Neuronal stem cell (in vitro differentiated cells): ENCODE measurements around the gene PHACTR3.

Experiments
- DNase-seq: peaks from one replicate; pipeline ENCODE4 v3.0.0-alpha.2; 2013; ENCODE audit warnings: low spot score
- H2AFZ ChIP-seq: one replicate; pipeline ENCODE4 v1.6.1; 2013; ENCODE audit warnings: mild to moderate bottlenecking, low read length, inconsistent platforms
- H2AK5ac ChIP-seq: 2 replicates; pipeline ENCODE4 v1.6.1; 2013; ENCODE audit warnings: low read depth, mild to moderate bottlenecking, inconsistent platforms, low read length, moderate library complexity, mixed read lengths
- H2BK120ac ChIP-seq: 2 replicates; pipeline ENCODE4 v1.6.1; 2013; ENCODE audit warnings: low read depth, mild to moderate bottlenecking, inconsistent platforms, low read length, moderate library complexity, mixed read lengths
- H2BK12ac ChIP-seq: one replicate; pipeline ENCODE4 v1.6.1; 2013; ENCODE audit warnings: low read length, inconsistent platforms
- H2BK15ac ChIP-seq: 2 replicates; pipeline ENCODE4 v1.6.1; 2013; ENCODE audit warnings: mild to moderate bottlenecking, low read length, inconsistent platforms, mixed read lengths
- H2BK5ac ChIP-seq: one replicate; pipeline ENCODE4 v1.6.1; 2013; ENCODE audit warnings: inconsistent platforms, mild to moderate bottlenecking, low read length, moderate library complexity
- H3K14ac ChIP-seq: one replicate; pipeline ENCODE4 v1.6.1; 2013; ENCODE audit warnings: low read length, inconsistent platforms
- H3K18ac ChIP-seq: 2 replicates; pipeline ENCODE4 v1.6.1; 2013; ENCODE audit warnings: low read length, inconsistent platforms
- H3K23ac ChIP-seq: 2 replicates; pipeline ENCODE4 v1.6.1; 2013; ENCODE audit warnings: low read depth, mild to moderate bottlenecking, mixed read lengths, low read length, inconsistent platforms; ENCODE audit not compliant: poor library complexity
- H3K27ac ChIP-seq: replicated peaks from 3 replicates; pipeline ENCODE4 v1.5.1; 2013; ENCODE audit warnings: low read length, inconsistent platforms
- H3K27me3 ChIP-seq, 3 experiments: 2 replicates each; pipeline ENCODE4 v1.6.1; 2013; ENCODE audit warnings: low read length in 3 of 3, mild to moderate bottlenecking in 2 of 3, inconsistent platforms in 1 of 3, low read depth in 1 of 3, mixed read lengths in 1 of 3, moderate library complexity in 1 of 3; ENCODE audit not compliant: control insufficient read depth in 3 of 3, insufficient read depth in 3 of 3
- H3K36me3 ChIP-seq, 2 donors: replicated peaks in 1 of 2; 2 replicates each; pipeline ENCODE4 v1.6.1; 2013; ENCODE audit warnings: low read length in 2 of 2; ENCODE audit not compliant: control insufficient read depth in 2 of 2, insufficient read depth in 2 of 2
- H3K4ac ChIP-seq: 2 replicates; pipeline ENCODE4 v1.6.1; 2013; ENCODE audit warnings: inconsistent platforms, mild to moderate bottlenecking, low read length, moderate library complexity
- H3K4me1 ChIP-seq, 2 donors: 1 replicate in 1 of 2; 2 replicates in 1 of 2; pipeline ENCODE4 v1.6.1; 2013; ENCODE audit warnings: low read length in 2 of 2, low read depth in 1 of 2; ENCODE audit not compliant: control insufficient read depth in 2 of 2, insufficient read depth in 1 of 2
- H3K4me2 ChIP-seq: one replicate; pipeline ENCODE4 v1.6.1; 2013; ENCODE audit warnings: mild to moderate bottlenecking, low read length, inconsistent platforms; ENCODE audit not compliant: insufficient read depth, poor library complexity, severe bottlenecking
- H3K4me3 ChIP-seq, 2 donors: 2 replicates each; pipeline ENCODE4 v1.5.1; 2013; ENCODE audit warnings: low read length in 2 of 2, mild to moderate bottlenecking in 2 of 2, inconsistent platforms in 1 of 2, moderate library complexity in 1 of 2
- H3K79me1 ChIP-seq: one replicate; pipeline ENCODE4 v1.6.1; 2013; ENCODE audit warnings: low read depth, mild to moderate bottlenecking, inconsistent platforms, low read length, moderate library complexity
- H3K9ac ChIP-seq: one replicate; pipeline ENCODE4 v1.6.1; 2013; ENCODE audit warnings: mild to moderate bottlenecking, low read depth, low read length, inconsistent platforms; ENCODE audit not compliant: poor library complexity
- H3K9me3 ChIP-seq, 2 donors: replicated peaks in 1 of 2; 2 replicates each; pipeline versions ENCODE3 to v1.6.1; 2013; ENCODE audit warnings: low read length in 2 of 2, mild to moderate bottlenecking in 2 of 2, inconsistent platforms in 1 of 2, low read depth in 1 of 2, mixed read lengths in 1 of 2, moderate library complexity in 1 of 2; ENCODE audit not compliant: control insufficient read depth in 2 of 2, insufficient read depth in 1 of 2
- H4K8ac ChIP-seq: one replicate; pipeline ENCODE4 v1.6.1; 2013; ENCODE audit warnings: low read depth, mild to moderate bottlenecking, inconsistent platforms, low read length, moderate library complexity
- H4K91ac ChIP-seq: one replicate; pipeline ENCODE4 v1.6.1; 2013; ENCODE audit warnings: low read length, low read depth, mild to moderate bottlenecking, inconsistent platforms; ENCODE audit not compliant: poor library complexity
- WGBS, 2 donors: extraction: QIAGEN DNeasy Blood & Tissue Kit; methylation state at CpG; one replicate each; pipeline ENCODE4 v1.1.7; 2013; ENCODE audit warnings: missing lambda C conversion rate in 2 of 2, mixed read lengths in 1 of 2; ENCODE audit not compliant: insufficient read length in 2 of 2, insufficient replicate concordance in 1 of 2; ENCODE audit errors: extremely low coverage in 2 of 2; 5-methylcytosine and 5-hydroxymethylcytosine counted together

PHACTR3 gene

GRCh38 chr20:59660471-59660870 lies 56.1 kb downstream of the PHACTR3 start:
- no peak overlapping the region for H3K4me3 ChIP-seq
- no peak overlapping the region for H2AK5ac ChIP-seq
- WGBS, 2 donors: no CpG with 5 or more reads among the region's 2 CpGs
- no peak overlapping the region for H3K18ac ChIP-seq
- H2BK15ac ChIP-seq: no peak overlapping the region
- H3K4ac ChIP-seq: no peak overlapping the region
- H2BK12ac ChIP-seq: no peak overlapping the region
- no peaks in the 10 kb centered on the region for H3K36me3 ChIP-seq
- no peak overlapping the region for H3K27ac ChIP-seq
- H2AFZ ChIP-seq: no peak overlapping the region
- H3K4me2 ChIP-seq: no peak overlapping the region
- no peaks in the 10 kb centered on the region for H3K27me3 ChIP-seq
- no peak overlapping the region for H4K8ac ChIP-seq
- no peak overlapping the region for H3K23ac ChIP-seq
- no peak overlapping the region for H3K9ac ChIP-seq
- no peak overlapping the region for H3K14ac ChIP-seq
- peaks cover 5 to 17% of the 10 kb centered on the region in 2 donors for H3K9me3 ChIP-seq
- H2BK120ac ChIP-seq: no peak overlapping the region
- H2BK5ac ChIP-seq: no peak overlapping the region
- no peaks in the 10 kb centered on the region for H3K79me1 ChIP-seq
- no peak for DNase-seq
- no peaks in the 10 kb centered on the region for H3K4me1 ChIP-seq
- no peak overlapping the region for H4K91ac ChIP-seq

- no CpG with 5 or more reads among the region's 8 CpGs for WGBS, 2 donors
- DNase-seq: no peak
- H3K4me2 ChIP-seq: no peak overlapping the region
- H3K4me1 ChIP-seq: no peaks in the 10 kb centered on the region
- H4K8ac ChIP-seq: no peak overlapping the region
- no peak overlapping the region for H3K4ac ChIP-seq
- no peak overlapping the region for H3K23ac ChIP-seq
- H2BK12ac ChIP-seq: no peak overlapping the region
- no peaks in the 10 kb centered on the region for H3K36me3 ChIP-seq
- no peak overlapping the region for H4K91ac ChIP-seq
- no peak overlapping the region for H3K18ac ChIP-seq
- no peaks in the 10 kb centered on the region for H3K79me1 ChIP-seq
- H2AFZ ChIP-seq: no peak overlapping the region
- H2BK15ac ChIP-seq: no peak overlapping the region
- H3K9ac ChIP-seq: no peak overlapping the region
- peaks cover 5 to 24% of the 10 kb centered on the region in 2 donors for H3K9me3 ChIP-seq
- H2BK5ac ChIP-seq: no peak overlapping the region
- no peak overlapping the region for H2BK120ac ChIP-seq
- H3K27ac ChIP-seq: no peak overlapping the region
- H2AK5ac ChIP-seq: no peak overlapping the region
- no peak overlapping the region for H3K14ac ChIP-seq
- no peak overlapping the region for H3K4me3 ChIP-seq
- no peaks in the 10 kb centered on the region for H3K27me3 ChIP-seq
These were observed 56.8 kb downstream of the PHACTR3 start for GRCh38 chr20:59661153-59661552.

GRCh38 chr20:59661621-59662020 lies 57.3 kb downstream of the PHACTR3 start:
- H3K27me3 ChIP-seq: no peaks in the 10 kb centered on the region
- peaks cover 5 to 24% of the 10 kb centered on the region in 2 donors for H3K9me3 ChIP-seq
- H3K4ac ChIP-seq: no peak overlapping the region
- H3K9ac ChIP-seq: no peak overlapping the region
- H4K8ac ChIP-seq: no peak overlapping the region
- H3K4me2 ChIP-seq: no peak overlapping the region
- H3K36me3 ChIP-seq: no peaks in the 10 kb centered on the region
- H2AFZ ChIP-seq: no peak overlapping the region
- no peaks in the 10 kb centered on the region for H3K79me1 ChIP-seq
- no peak overlapping the region for H3K14ac ChIP-seq
- no peak overlapping the region for H3K27ac ChIP-seq
- H2BK15ac ChIP-seq: no peak overlapping the region
- H3K4me3 ChIP-seq: no peak overlapping the region
- no CpG with 5 or more reads among the region's 10 CpGs for WGBS, 2 donors
- H2BK5ac ChIP-seq: no peak overlapping the region
- no peak for DNase-seq
- no peaks in the 10 kb centered on the region for H3K4me1 ChIP-seq
- no peak overlapping the region for H2BK120ac ChIP-seq
- H2BK12ac ChIP-seq: no peak overlapping the region
- H4K91ac ChIP-seq: no peak overlapping the region
- H2AK5ac ChIP-seq: no peak overlapping the region
- H3K23ac ChIP-seq: no peak overlapping the region
- H3K18ac ChIP-seq: no peak overlapping the region

GRCh38 chr20:59662161-59662560 lies 57.8 kb downstream of the PHACTR3 start:
- Histone ChIP-seq H3K4me1 (no peaks in the 10 kb centered on the region), H3K79me1 (no peaks in the 10 kb centered on the region), H3K14ac (no peak overlapping the region), H2BK120ac (no peak overlapping the region), H3K18ac (no peak overlapping the region), H3K27ac (no peak overlapping the region), H3K36me3 (no peaks in the 10 kb centered on the region), H4K8ac (no peak overlapping the region), H2BK15ac (no peak overlapping the region), H3K9ac (no peak overlapping the region), H3K4ac (no peak overlapping the region), H3K4me2 (no peak overlapping the region), H3K27me3 (no peaks in the 10 kb centered on the region), H4K91ac (no peak overlapping the region), H2AK5ac (no peak overlapping the region), H2AFZ (no peak overlapping the region), H3K4me3 (no peak overlapping the region), H2BK12ac (no peak overlapping the region), H2BK5ac (no peak overlapping the region), H3K23ac (no peak overlapping the region), H3K9me3 (peaks cover 5 to 24% of the 10 kb centered on the region in 2 donors)
- no peak for DNase-seq
- WGBS, 2 donors: no CpG with 5 or more reads among the region's 5 CpGs
